K562 (cell line): ENCODE measurements around the gene MYMX. TPM values are rescaled to one million over a fixed set of nuclear protein-coding genes. Genes with fewer than 3 reads are reported as not detected.

Source experiments
- ATF6 ChIP-seq: sonication (generic); formaldehyde crosslinking; IDR thresholded peaks from 2 replicates; pipeline ENCODE4 v1.4.0; 2020; ENCODE audit warnings: mild to moderate bottlenecking, missing genetic modification reagents
- ATF7 ChIP-seq: fragments of 450-650 bp; IDR thresholded peaks from 2 replicates; pipeline ENCODE4 v1.7.1; 2014; ENCODE audit warnings: mild to moderate bottlenecking, moderate library complexity
- CBX2 ChIP-seq: fragments of 200-600 bp; sonication (generic); IDR thresholded peaks from one replicate; pipeline ENCODE4 v1.6.1; 2012; ENCODE audit warnings: mild to moderate bottlenecking, low read length, inconsistent platforms; ENCODE audit not compliant: insufficient read depth, poor library complexity, severe bottlenecking
- ETV6 ChIP-seq, 3 experiments: fragments of 150-350 bp in 1 of 3; sonication (generic) in 1 of 3; formaldehyde crosslinking in 1 of 3; IDR thresholded peaks; 2 replicates each; pipeline versions ENCODE4 v1.6.1 to v1.8.0; 2014 to 2022; ENCODE audit warnings: borderline replicate concordance in 2 of 3, low read depth in 2 of 3, antibody characterized with exemption in 1 of 3, low read length in 1 of 3, mild to moderate bottlenecking in 1 of 3, missing genetic modification reagents in 1 of 3
- FOS ChIP-seq: IDR thresholded peaks from 3 replicates; pipeline ENCODE4 v1.6.1; 2011; ENCODE audit not compliant: insufficient read length; ENCODE audit errors: extremely low read depth
- MYNN ChIP-seq, 2 experiments: sonication (generic); formaldehyde crosslinking in 1 of 2; IDR thresholded peaks; 2 replicates each; pipeline versions ENCODE4 v1.5.0 to v1.6.1; 2016 to 2020; ENCODE audit warnings: antibody characterized with exemption in 1 of 2, missing genetic modification reagents in 1 of 2
- NBN ChIP-seq: fragments of 450-650 bp; IDR thresholded peaks from 2 replicates; pipeline ENCODE4 v1.6.1; 2016; ENCODE audit warnings: low read depth, mild to moderate bottlenecking
- NR0B1 ChIP-seq: fragments of 450-650 bp; IDR thresholded peaks from one replicate; pipeline ENCODE4 v1.6.1; 2018; ENCODE audit warnings: mild to moderate bottlenecking, moderate library complexity; ENCODE audit not compliant: partially characterized antibody
- PHB ChIP-seq: fragments of 250-450 bp; sonication (Bioruptor Pico); IDR thresholded peaks from 2 replicates; pipeline ENCODE4 v1.5.0; 2021
- PHF20 ChIP-seq: fragments of 450-650 bp; IDR thresholded peaks from 2 replicates; pipeline ENCODE4 v1.6.1; 2018; ENCODE audit not compliant: partially characterized antibody
- PURB ChIP-seq: sonication (generic); formaldehyde crosslinking; IDR thresholded peaks from 2 replicates; pipeline ENCODE4 v1.9.0; 2021; ENCODE audit warnings: low read depth, mild to moderate bottlenecking, missing genetic modification reagents
- SIN3A ChIP-seq, 2 experiments: fragments of 150-350 bp in 1 of 2; IDR thresholded peaks; 2 replicates each; pipeline ENCODE4 v1.6.1; 2011 to 2016; ENCODE audit warnings: borderline replicate concordance in 2 of 2, low read depth in 2 of 2, low read length in 2 of 2, mild to moderate bottlenecking in 2 of 2, moderate library complexity in 2 of 2; ENCODE audit not compliant: control insufficient read depth in 1 of 2
- SP1 ChIP-seq: sonication (generic); formaldehyde crosslinking; IDR thresholded peaks from 2 replicates; pipeline ENCODE4 v1.8.1; 2022; ENCODE audit warnings: mild to moderate bottlenecking, missing genetic modification reagents
- SPI1 ChIP-seq: IDR thresholded peaks from 2 replicates; pipeline ENCODE4 v1.6.1; 2011; ENCODE audit warnings: low read depth, low read length, control low read depth, borderline replicate concordance
- TCF7 ChIP-seq: sonication (generic); IDR thresholded peaks from 2 replicates; pipeline ENCODE4 v1.6.1; 2016; ENCODE audit warnings: antibody characterized with exemption, borderline replicate concordance
- TRIM25 ChIP-seq: fragments of 450-650 bp; IDR thresholded peaks from 2 replicates; pipeline ENCODE4 v1.7.0; 2016; ENCODE audit warnings: borderline replicate concordance
- XRCC4 ChIP-seq: IDR thresholded peaks from one replicate; pipeline ENCODE4 v1.6.1; 2011; ENCODE audit not compliant: insufficient read depth, insufficient read length; ENCODE audit errors: extremely low read depth
- ZNF277 ChIP-seq: fragments of 250-450 bp; sonication (Bioruptor Pico); IDR thresholded peaks from 2 replicates; pipeline ENCODE4 v1.8.0; 2022; ENCODE audit warnings: inconsistent platforms, mild to moderate bottlenecking, moderate library complexity, borderline replicate concordance
- ZNF3 ChIP-seq: fragments of 250-450 bp; sonication (Bioruptor Pico); IDR thresholded peaks from 2 replicates; pipeline ENCODE4 v1.5.0; 2021; ENCODE audit warnings: mild to moderate bottlenecking, moderate library complexity
- ZNF324 ChIP-seq: fragments of 250-450 bp; sonication (Bioruptor Pico); IDR thresholded peaks from 2 replicates; pipeline ENCODE4 v1.4.0; 2020; ENCODE audit warnings: mild to moderate bottlenecking
- ZNF699 ChIP-seq: fragments of 250-450 bp; sonication (Bioruptor Pico); IDR thresholded peaks from 2 replicates; pipeline ENCODE4 v1.8.0; 2021; ENCODE audit warnings: mild to moderate bottlenecking, moderate library complexity; ENCODE audit not compliant: insufficient replicate concordance
- polyA plus RNA-seq, 8 experiments: library from polyadenylated mRNA; depleted of rRNA in 4 of 8; stranded (reverse) in 5 of 8; unstranded in 3 of 8; fragments of >200 nt; fragmentation: Nextera tagmentation in 2 of 8; fragmentation: Illumina TruSeq in 1 of 8; extraction: Ambion mirVana in 2 of 8; extraction: Trizol in 1 of 8; gene quantifications; 2 replicates each; pipeline versions ENCODE4 v1.2.1 to v1.2.3, GENCODE V29; 2011 to 2014; ENCODE audit warnings: inconsistent platforms in 1 of 8, missing spikeins in 1 of 8
- total RNA-seq, 7 experiments: library from RNA; depleted of rRNA in 6 of 7; stranded (reverse); fragments of >200 nt in 6 of 7; fragmentation: Illumina TruSeq in 2 of 7; extraction: Trizol in 2 of 7; gene quantifications; 2 replicates each; pipeline versions ENCODE4 v1.2.1 to v1.2.3, GENCODE V29; 2011 to 2021; ENCODE audit warnings: low replicate concordance in 1 of 7

MYMX gene
- total and polyA plus RNA-seq, 9 of the 15 experiments (the other 6 are each of a cell fraction or from before 2014, with no cell fraction given) = 0.12 TPM; not detected in 8

- TF ChIP-seq ATF7 = no peak; the same call in 1 of the 2 replicates
- peak in 1 of 2 experiments; percentile 91; a peak in 1 of 4 replicates for TF ChIP-seq SIN3A (IDR thresholded peaks at IDR 0.05; ENCODE audit: borderline replicate concordance in 2 of 2, control insufficient read depth in 1 of 2, low read depth in 2 of 2, low read length in 2 of 2)
- no peak for TF ChIP-seq SPI1
- TF ChIP-seq TCF7 = no peak
- no peak for TF ChIP-seq NBN
- TF ChIP-seq CBX2 = no peak
- TF ChIP-seq XRCC4 = no peak
- TF ChIP-seq PHB (CRISPR knock-in tag) = no peak
- TF ChIP-seq ZNF277 = no peak
- TF ChIP-seq PHF20 = peak; percentile 64
- no peak for TF ChIP-seq ZNF699 (CRISPR knock-in tag)
- no peak for TF ChIP-seq FOS
- no peak for TF ChIP-seq MYNN (IDR thresholded peaks at IDR 0.05)
- TF ChIP-seq MYNN (CRISPR knock-in tag; IDR thresholded peaks at IDR 0.05) = no peak
- no peak for TF ChIP-seq ATF6
- no peak for TF ChIP-seq NR0B1
- no peak for TF ChIP-seq ETV6 (IDR thresholded peaks at IDR 0.05; ENCODE audit: borderline replicate concordance in 1 of 2, low read depth in 2 of 2, low read length in 1 of 2)
- TF ChIP-seq ETV6 (CRISPR knock-in tag; IDR thresholded peaks at IDR 0.05; ENCODE audit: borderline replicate concordance) = no peak
- no peak for TF ChIP-seq ZNF324 (CRISPR knock-in tag)
- TF ChIP-seq SP1 (CRISPR knock-in tag) = no peak
- TF ChIP-seq ZNF3 (CRISPR knock-in tag) = no peak
- TF ChIP-seq TRIM25 = no peak
- TF ChIP-seq PURB (CRISPR knock-in tag) = no peak
Observed at GRCh38 chr6:44245912-44246662, 29.4 kb downstream of the MYMX start (continued).
